ENCODE measurements around the gene SLF1.

The SLF1 gene

DNA sequence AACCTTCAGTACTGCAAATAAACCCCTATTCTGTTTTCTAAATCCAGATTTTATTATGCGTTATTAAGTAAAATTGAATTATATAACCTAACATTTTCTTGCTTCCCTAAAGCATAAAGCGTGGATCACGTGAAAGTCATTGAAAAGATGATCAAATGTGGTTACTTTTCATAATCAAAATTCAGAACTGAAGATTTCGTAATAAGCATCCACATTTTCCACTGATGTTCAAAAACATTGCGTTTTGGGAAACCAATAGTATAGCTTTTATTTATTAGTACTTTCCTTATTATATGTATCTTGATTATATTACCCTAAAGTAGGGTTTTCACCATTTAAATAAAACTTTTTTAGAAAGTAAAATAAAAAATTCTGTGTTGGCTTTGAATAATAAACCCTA lies 1.8 kb downstream of the SLF1 start:
- DNase-seq (ENCODE audit: low read depth, low spot score): no peak
- Histone ChIP-seq H3K27me3 (ENCODE audit: control insufficient read depth, insufficient read depth, low read length) (no peaks in the 10 kb centered on the region), H3K4me3 (ENCODE audit: low read length) (no peak overlapping the region), H3K4me1 (ENCODE audit: control insufficient read depth, insufficient read depth, low read length) (no peaks in the 10 kb centered on the region), H3K9me3 (ENCODE audit: control insufficient read depth, insufficient read depth, low read length) (no peaks in the 10 kb centered on the region), H3K36me3 (ENCODE audit: control insufficient read depth, insufficient read depth, low read length) (no peaks in the 10 kb centered on the region), H3K27ac (ENCODE audit: low read length) (no peak overlapping the region)
- no CpG with 5 or more reads among the region's 5 CpGs for WGBS (ENCODE audit: insufficient coverage, insufficient read length)

DNA sequence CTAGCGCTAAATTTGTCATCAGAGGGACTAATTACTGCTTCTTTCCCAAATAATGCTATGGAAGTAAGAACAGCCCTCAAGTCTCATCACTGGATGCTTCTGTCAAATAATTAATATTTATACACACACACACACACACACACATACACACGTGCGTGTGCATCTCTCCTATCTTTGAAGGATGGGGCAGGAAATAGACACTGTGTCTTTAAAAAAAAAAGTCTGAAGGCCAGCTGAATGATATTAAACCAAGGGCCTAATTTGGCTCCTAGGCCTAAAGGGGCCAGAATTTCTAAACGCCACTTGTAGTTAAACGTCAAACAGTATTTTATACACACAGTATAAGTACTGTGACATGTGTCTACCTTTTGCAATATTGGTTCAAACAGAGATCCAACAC lies 3.3 kb downstream of the SLF1 start:
- Histone ChIP-seq H3K4me1 (ENCODE audit: control insufficient read depth, insufficient read depth, low read length) (no peaks in the 10 kb centered on the region), H3K36me3 (ENCODE audit: control insufficient read depth, insufficient read depth, low read length) (no peaks in the 10 kb centered on the region), H3K4me3 (ENCODE audit: low read length) (no peak overlapping the region), H3K27me3 (ENCODE audit: control insufficient read depth, insufficient read depth, low read length) (no peaks in the 10 kb centered on the region), H3K27ac (ENCODE audit: low read length) (no peak overlapping the region), H3K9me3 (ENCODE audit: control insufficient read depth, insufficient read depth, low read length) (no peaks in the 10 kb centered on the region)
- no peak for DNase-seq (ENCODE audit: low read depth, low spot score)
- WGBS (ENCODE audit: insufficient coverage, insufficient read length): no CpG with 5 or more reads among the region's 5 CpGs

DNA sequence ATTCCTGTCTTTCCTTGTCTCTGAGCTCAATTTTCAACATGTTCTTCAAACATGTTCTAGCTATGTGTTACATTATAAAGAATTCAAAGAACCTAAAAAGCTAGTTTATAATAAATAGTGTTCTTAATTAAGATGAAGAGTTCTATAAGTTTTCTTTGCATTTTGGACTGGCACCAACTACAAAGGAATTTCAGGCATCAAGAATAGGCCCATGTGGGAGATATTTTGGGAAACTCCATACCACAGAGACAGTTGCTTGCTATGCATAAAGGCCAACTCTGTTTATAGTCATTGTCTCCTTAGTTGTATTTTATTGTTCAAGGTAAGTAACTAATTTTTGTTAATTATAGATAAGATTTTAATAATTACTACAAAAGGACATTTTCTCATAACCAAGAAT lies 4.5 kb downstream of the SLF1 start:
- no peaks in the 10 kb centered on the region for H3K9me3 ChIP-seq (ENCODE audit: control insufficient read depth, insufficient read depth, low read length)
- no peaks in the 10 kb centered on the region for H3K36me3 ChIP-seq (ENCODE audit: control insufficient read depth, insufficient read depth, low read length)
- H3K4me3 ChIP-seq (ENCODE audit: low read length): no peak overlapping the region
- no peak overlapping the region for H3K27ac ChIP-seq (ENCODE audit: low read length)
- no peak for DNase-seq (ENCODE audit: low read depth, low spot score)
- no peaks in the 10 kb centered on the region for H3K27me3 ChIP-seq (ENCODE audit: control insufficient read depth, insufficient read depth, low read length)
- no peaks in the 10 kb centered on the region for H3K4me1 ChIP-seq (ENCODE audit: control insufficient read depth, insufficient read depth, low read length)

DNA sequence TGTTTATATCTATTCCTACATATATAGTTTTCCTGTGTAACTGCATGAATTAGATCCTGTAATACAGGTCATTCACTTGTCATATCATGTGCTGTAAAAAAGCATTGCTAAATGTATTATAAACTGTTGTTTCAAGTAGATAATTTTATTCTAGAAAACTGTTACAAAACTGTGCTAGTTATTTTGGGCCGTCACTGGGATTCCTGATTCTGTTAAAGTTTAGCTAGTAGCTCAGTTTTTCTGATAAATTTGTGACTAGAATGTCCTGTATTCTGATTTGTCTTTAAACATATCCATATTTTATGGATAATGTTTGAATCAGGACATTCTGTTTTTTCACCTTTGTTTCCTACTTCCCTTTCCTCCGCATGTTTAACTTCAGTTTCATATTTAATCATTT lies 5.4 kb downstream of the SLF1 start:
- no CpG with 5 or more reads among the region's 2 CpGs for WGBS (ENCODE audit: insufficient coverage, insufficient read length)
- no peak for DNase-seq (ENCODE audit: low read depth, low spot score)

DNA sequence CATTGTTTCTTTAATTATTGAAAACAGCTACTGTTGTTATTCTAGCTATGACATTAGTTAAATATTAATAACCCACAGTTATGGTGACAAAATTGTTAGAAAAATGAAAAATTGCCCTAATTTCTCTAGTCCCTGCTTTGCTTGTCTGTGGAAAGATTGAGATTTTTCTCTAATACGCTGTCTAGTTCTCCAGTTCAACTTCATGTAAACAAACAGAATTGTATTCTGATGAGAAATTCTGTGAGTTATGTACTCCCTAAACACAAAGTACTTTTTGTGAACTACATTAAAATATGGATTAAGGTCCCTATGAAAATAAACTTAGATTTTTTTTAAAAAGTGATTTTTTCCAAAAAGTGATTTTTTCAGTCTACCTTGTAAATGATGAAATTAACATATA lies 8.7 kb downstream of the SLF1 start:
- H3K27me3 ChIP-seq (ENCODE audit: control insufficient read depth, insufficient read depth, low read length): no peaks in the 10 kb centered on the region
- H3K4me1 ChIP-seq (ENCODE audit: control insufficient read depth, insufficient read depth, low read length): no peaks in the 10 kb centered on the region
- DNase-seq (ENCODE audit: low read depth, low spot score): no peak
- H3K9me3 ChIP-seq (ENCODE audit: control insufficient read depth, insufficient read depth, low read length): no peaks in the 10 kb centered on the region
- H3K4me3 ChIP-seq (ENCODE audit: low read length): no peak overlapping the region
- H3K36me3 ChIP-seq (ENCODE audit: control insufficient read depth, insufficient read depth, low read length): no peaks in the 10 kb centered on the region
- H3K27ac ChIP-seq (ENCODE audit: low read length): no peak overlapping the region
- WGBS (ENCODE audit: insufficient coverage, insufficient read length): no CpG with 5 or more reads among the region's 1 CpG

More for the DNA sequence above, 5.4 kb downstream of the SLF1 start:
- no peaks in the 10 kb centered on the region for H3K27me3 ChIP-seq (ENCODE audit: control insufficient read depth, insufficient read depth, low read length)
- no peak overlapping the region for H3K4me3 ChIP-seq (ENCODE audit: low read length)
- H3K36me3 ChIP-seq (ENCODE audit: control insufficient read depth, insufficient read depth, low read length): no peaks in the 10 kb centered on the region
- H3K4me1 ChIP-seq (ENCODE audit: control insufficient read depth, insufficient read depth, low read length): no peaks in the 10 kb centered on the region
- H3K9me3 ChIP-seq (ENCODE audit: control insufficient read depth, insufficient read depth, low read length): no peaks in the 10 kb centered on the region
- no peak overlapping the region for H3K27ac ChIP-seq (ENCODE audit: low read length)

DNA sequence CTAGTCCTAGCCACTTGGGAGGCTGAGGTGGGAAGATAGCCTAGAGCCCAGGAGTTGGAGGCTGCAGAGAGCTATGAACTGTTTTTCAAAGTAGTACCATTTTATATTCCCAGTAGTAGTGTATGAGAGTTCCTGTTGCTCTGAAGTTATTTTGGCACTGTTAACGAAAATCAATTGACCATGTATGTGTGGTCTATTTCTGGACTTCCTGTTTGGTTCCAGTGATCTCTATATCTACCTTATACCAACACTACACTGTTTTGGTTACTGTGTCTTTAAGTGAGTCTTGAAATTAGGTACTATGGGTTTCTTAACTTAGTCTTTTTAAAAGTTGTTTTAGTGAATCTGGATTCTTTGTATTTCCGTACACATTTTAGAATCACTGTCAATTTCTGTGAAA lies 13.6 kb downstream of the SLF1 start:
- Histone ChIP-seq H3K4me3 (ENCODE audit: low read length) (no peak overlapping the region), H3K9me3 (ENCODE audit: control insufficient read depth, insufficient read depth, low read length) (no peaks in the 10 kb centered on the region), H3K27me3 (ENCODE audit: control insufficient read depth, insufficient read depth, low read length) (no peaks in the 10 kb centered on the region), H3K27ac (ENCODE audit: low read length) (no peak overlapping the region), H3K36me3 (ENCODE audit: control insufficient read depth, insufficient read depth, low read length) (no peaks in the 10 kb centered on the region), H3K4me1 (ENCODE audit: control insufficient read depth, insufficient read depth, low read length) (no peaks in the 10 kb centered on the region)
- DNase-seq (ENCODE audit: low read depth, low spot score): no peak
- WGBS (ENCODE audit: insufficient coverage, insufficient read length): no CpG with 5 or more reads among the region's 2 CpGs

DNA sequence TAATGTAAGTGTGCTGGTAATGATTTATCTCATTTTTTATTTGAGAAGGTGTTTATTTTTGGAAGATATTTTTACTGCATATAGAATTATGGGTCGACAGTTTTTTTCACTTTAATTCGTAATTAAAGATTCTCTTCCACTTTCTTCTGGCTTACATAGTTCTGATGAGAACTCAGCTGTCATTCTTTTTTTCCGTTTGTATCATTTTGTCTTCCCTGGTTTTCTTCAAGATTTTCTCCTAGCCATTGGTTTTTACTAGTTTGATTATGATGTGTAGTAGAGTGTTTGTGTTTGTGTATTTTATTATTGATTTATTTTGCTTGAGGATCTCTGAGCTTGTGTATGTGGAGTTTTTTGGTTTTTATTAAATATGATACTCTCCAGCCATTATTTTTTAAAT lies 21.7 kb downstream of the SLF1 start:
- no peak for DNase-seq (ENCODE audit: low read depth, low spot score)
- Histone ChIP-seq H3K27ac (ENCODE audit: low read length) (no peak overlapping the region), H3K9me3 (ENCODE audit: control insufficient read depth, insufficient read depth, low read length) (no peaks in the 10 kb centered on the region), H3K4me3 (ENCODE audit: low read length) (no peak overlapping the region), H3K27me3 (ENCODE audit: control insufficient read depth, insufficient read depth, low read length) (no peaks in the 10 kb centered on the region), H3K4me1 (ENCODE audit: control insufficient read depth, insufficient read depth, low read length) (no peaks in the 10 kb centered on the region), H3K36me3 (ENCODE audit: control insufficient read depth, insufficient read depth, low read length) (no peaks in the 10 kb centered on the region)
- WGBS (ENCODE audit: insufficient coverage, insufficient read length): no CpG with 5 or more reads among the region's 3 CpGs

DNA sequence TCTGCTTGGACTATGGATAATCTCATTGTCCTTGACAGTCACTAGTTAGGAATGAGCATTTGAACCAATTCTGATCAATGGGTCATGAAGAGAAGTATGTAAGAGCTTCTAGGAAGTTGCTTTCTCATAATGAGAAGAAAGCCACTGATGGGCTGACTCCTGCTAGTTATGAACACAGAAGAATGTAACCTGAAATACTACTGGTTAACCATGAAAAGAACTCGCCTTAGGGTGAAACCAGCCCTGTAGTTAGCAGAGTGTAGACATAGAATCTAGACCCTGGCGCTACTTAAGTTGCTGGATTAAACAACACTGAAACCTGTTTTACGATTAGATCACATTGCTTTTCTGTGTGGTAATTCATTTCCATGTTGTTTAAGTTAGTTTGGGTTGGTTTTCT lies 26.6 kb downstream of the SLF1 start:
- Histone ChIP-seq H3K27me3 (ENCODE audit: control insufficient read depth, insufficient read depth, low read length) (no peaks in the 10 kb centered on the region), H3K4me3 (ENCODE audit: low read length) (no peak overlapping the region), H3K4me1 (ENCODE audit: control insufficient read depth, insufficient read depth, low read length) (no peaks in the 10 kb centered on the region), H3K27ac (ENCODE audit: low read length) (no peak overlapping the region), H3K9me3 (ENCODE audit: control insufficient read depth, insufficient read depth, low read length) (no peaks in the 10 kb centered on the region), H3K36me3 (ENCODE audit: control insufficient read depth, insufficient read depth, low read length) (no peaks in the 10 kb centered on the region)
- DNase-seq (ENCODE audit: low read depth, low spot score): no peak
- WGBS (ENCODE audit: insufficient coverage, insufficient read length): no CpG with 5 or more reads among the region's 3 CpGs

DNA sequence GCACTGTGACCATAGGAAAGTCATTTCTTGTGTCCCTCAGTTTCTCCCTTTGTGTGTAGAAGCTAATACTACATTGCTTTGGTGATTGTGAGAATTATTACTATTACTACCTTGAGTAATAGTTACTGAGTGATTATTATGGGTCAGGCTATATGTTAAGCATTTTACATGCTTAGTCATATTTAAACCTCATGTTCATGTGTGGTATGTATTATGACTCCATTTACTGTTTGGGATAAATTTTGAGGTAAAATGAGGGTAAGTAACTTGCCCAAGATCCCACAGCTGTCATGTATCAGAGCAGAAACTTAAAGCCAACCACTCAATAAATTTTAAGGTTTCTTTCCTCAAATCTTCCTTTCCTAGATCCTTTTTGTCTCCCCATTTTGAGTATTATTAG lies 28.3 kb downstream of the SLF1 start:
- no peaks in the 10 kb centered on the region for H3K9me3 ChIP-seq (ENCODE audit: control insufficient read depth, insufficient read depth, low read length)
- no peaks in the 10 kb centered on the region for H3K4me1 ChIP-seq (ENCODE audit: control insufficient read depth, insufficient read depth, low read length)
- no peak for DNase-seq (ENCODE audit: low read depth, low spot score)
- H3K27me3 ChIP-seq (ENCODE audit: control insufficient read depth, insufficient read depth, low read length): no peaks in the 10 kb centered on the region
- H3K27ac ChIP-seq (ENCODE audit: low read length): no peak overlapping the region
- H3K4me3 ChIP-seq (ENCODE audit: low read length): no peak overlapping the region
- no peaks in the 10 kb centered on the region for H3K36me3 ChIP-seq (ENCODE audit: control insufficient read depth, insufficient read depth, low read length)

DNA sequence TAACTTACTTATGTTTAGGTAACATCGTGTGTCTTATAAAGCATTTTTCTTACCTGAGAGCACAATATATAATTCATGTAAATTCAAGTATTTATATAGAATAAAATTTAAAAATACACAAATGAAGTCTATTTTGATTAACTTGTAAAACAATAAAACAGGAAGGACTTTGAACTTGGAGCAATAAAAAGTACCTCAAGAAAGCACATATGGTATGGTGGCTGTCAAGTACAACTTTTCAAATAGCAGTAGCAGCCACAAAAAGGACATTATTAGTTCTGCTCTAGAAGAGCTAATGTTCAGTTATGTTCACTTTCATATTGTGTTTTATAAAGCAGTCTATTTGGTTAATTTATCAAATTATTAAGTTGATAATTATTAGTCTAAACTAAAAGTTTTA lies 31.4 kb downstream of the SLF1 start:
- Histone ChIP-seq H3K4me3 (ENCODE audit: low read length) (no peak overlapping the region), H3K4me1 (ENCODE audit: control insufficient read depth, insufficient read depth, low read length) (no peaks in the 10 kb centered on the region), H3K9me3 (ENCODE audit: control insufficient read depth, insufficient read depth, low read length) (no peaks in the 10 kb centered on the region), H3K27me3 (ENCODE audit: control insufficient read depth, insufficient read depth, low read length) (no peaks in the 10 kb centered on the region), H3K36me3 (ENCODE audit: control insufficient read depth, insufficient read depth, low read length) (no peaks in the 10 kb centered on the region), H3K27ac (ENCODE audit: low read length) (no peak overlapping the region)
- no peak for DNase-seq (ENCODE audit: low read depth, low spot score)
- WGBS (ENCODE audit: insufficient coverage, insufficient read length): no CpG with 5 or more reads among the region's 1 CpG

DNA sequence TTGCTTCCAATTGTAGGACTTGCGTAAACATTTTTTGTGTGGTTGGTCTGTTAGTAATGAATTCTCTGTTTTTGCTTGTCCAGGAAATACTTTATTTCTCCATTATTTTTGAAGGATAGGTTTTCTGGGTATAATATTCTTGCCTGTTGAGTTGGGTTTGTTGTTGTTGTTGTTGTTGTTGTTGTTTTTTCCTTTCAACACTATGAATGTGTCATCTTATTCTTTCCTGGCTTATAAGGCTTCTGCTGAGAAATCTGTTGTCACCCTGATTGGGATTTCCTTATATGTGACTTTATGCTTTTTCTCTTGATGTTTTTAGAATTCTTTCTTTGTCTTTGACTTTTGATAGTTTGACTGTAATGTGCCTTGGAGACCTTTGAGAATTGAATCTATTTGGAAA lies 39.8 kb downstream of the SLF1 start:
- Histone ChIP-seq H3K36me3 (ENCODE audit: control insufficient read depth, insufficient read depth, low read length) (no peaks in the 10 kb centered on the region; the same call in 1 of the 2 replicates), H3K27me3 (ENCODE audit: control insufficient read depth, insufficient read depth, low read length) (no peaks in the 10 kb centered on the region), H3K27ac (ENCODE audit: low read length) (no peak overlapping the region), H3K4me3 (ENCODE audit: low read length) (no peak overlapping the region), H3K9me3 (ENCODE audit: control insufficient read depth, insufficient read depth, low read length) (no peaks in the 10 kb centered on the region), H3K4me1 (ENCODE audit: control insufficient read depth, insufficient read depth, low read length) (no peaks in the 10 kb centered on the region)
- no CpG with 5 or more reads among the region's 1 CpG for WGBS (ENCODE audit: insufficient coverage, insufficient read length)
- DNase-seq (ENCODE audit: low read depth, low spot score): no peak
